Naive B cell (primary cell): ENCODE data around the gene TUBB6. TPM values are rescaled to one million over a fixed set of nuclear protein-coding genes. Genes with fewer than 3 reads are reported as not detected.

Experiments
- ATAC-seq, 2 donors: fragments of 150-1000 bp; cut with Tn5 transposase; 2 replicates each; pipeline ENCODE4 v1.10.0; 2021; ENCODE audit warnings: low read depth in 2 of 2, mild to moderate bottlenecking in 2 of 2, moderate library complexity in 2 of 2
- DNase-seq: peaks from one replicate; pipeline ENCODE4 v3.0.0; 2022
- H3K27ac Mint-ChIP-seq, 6 donors: one replicate each; pipeline ENCODE4 v1.8.0; 2020 to 2022; ENCODE audit warnings: mild to moderate bottlenecking in 6 of 6, mixed read lengths in 6 of 6, moderate library complexity in 5 of 6, inconsistent platforms in 2 of 6
- H3K27me3 Mint-ChIP-seq, 3 donors: one replicate each; pipeline ENCODE4 v1.8.0; 2021 to 2022; ENCODE audit warnings: mixed read lengths in 3 of 3, mild to moderate bottlenecking in 1 of 3
- H3K36me3 Mint-ChIP-seq, 2 donors: one replicate each; pipeline ENCODE4 v1.8.0; 2020 to 2022; ENCODE audit warnings: mixed read lengths in 2 of 2, inconsistent platforms in 1 of 2, mild to moderate bottlenecking in 1 of 2
- H3K4me1 Mint-ChIP-seq, 3 donors: one replicate each; pipeline ENCODE4 v1.8.0; 2020 to 2022; ENCODE audit warnings: mixed read lengths in 3 of 3, inconsistent platforms in 1 of 3, mild to moderate bottlenecking in 1 of 3, moderate library complexity in 1 of 3
- H3K4me3 Mint-ChIP-seq, 8 donors: one replicate each; pipeline ENCODE4 v1.8.0; 2020 to 2022; ENCODE audit warnings: mild to moderate bottlenecking in 8 of 8, mixed read lengths in 8 of 8, moderate library complexity in 8 of 8, inconsistent platforms in 2 of 8
- H3K9me3 Mint-ChIP-seq, 7 donors: one replicate each; pipeline ENCODE4 v1.8.0; 2020 to 2022; ENCODE audit warnings: mixed read lengths in 7 of 7, mild to moderate bottlenecking in 5 of 7, inconsistent platforms in 2 of 7, moderate library complexity in 1 of 7
- polyA plus RNA-seq, 6 donors: library from polyadenylated mRNA; unstranded; fragments of 300-500 nt; fragmentation: Illumina TruSeq; gene quantifications; one replicate each; pipeline ENCODE4 v1.2.3, GENCODE V29; 2021; ENCODE audit warnings: low read depth in 6 of 6

The TUBB6 gene
- polyA plus RNA-seq, 6 donors from 2014 or later: 28.3 to 56.7 (median 43.6) TPM

GRCh38 chr18:12342661-12343060 lies 34.6 kb downstream of the TUBB6 start:
- no peak overlapping the region for H3K4me3 Mint-ChIP-seq
- peak overlapping the region in 2 of 6 donors; percentile 9 to 64 for H3K27ac Mint-ChIP-seq
- H3K36me3 Mint-ChIP-seq: peaks cover 26 to 35% of the 10 kb centered on the region in 2 donors
- DNase-seq: no peak
- H3K4me1 Mint-ChIP-seq: peaks cover 0 to 3% (median 0%) of the 10 kb centered on the region in 3 donors
- no peaks in the 10 kb centered on the region for H3K9me3 Mint-ChIP-seq
- H3K27me3 Mint-ChIP-seq: no peaks in the 10 kb centered on the region
- ATAC-seq: no peak

DNA sequence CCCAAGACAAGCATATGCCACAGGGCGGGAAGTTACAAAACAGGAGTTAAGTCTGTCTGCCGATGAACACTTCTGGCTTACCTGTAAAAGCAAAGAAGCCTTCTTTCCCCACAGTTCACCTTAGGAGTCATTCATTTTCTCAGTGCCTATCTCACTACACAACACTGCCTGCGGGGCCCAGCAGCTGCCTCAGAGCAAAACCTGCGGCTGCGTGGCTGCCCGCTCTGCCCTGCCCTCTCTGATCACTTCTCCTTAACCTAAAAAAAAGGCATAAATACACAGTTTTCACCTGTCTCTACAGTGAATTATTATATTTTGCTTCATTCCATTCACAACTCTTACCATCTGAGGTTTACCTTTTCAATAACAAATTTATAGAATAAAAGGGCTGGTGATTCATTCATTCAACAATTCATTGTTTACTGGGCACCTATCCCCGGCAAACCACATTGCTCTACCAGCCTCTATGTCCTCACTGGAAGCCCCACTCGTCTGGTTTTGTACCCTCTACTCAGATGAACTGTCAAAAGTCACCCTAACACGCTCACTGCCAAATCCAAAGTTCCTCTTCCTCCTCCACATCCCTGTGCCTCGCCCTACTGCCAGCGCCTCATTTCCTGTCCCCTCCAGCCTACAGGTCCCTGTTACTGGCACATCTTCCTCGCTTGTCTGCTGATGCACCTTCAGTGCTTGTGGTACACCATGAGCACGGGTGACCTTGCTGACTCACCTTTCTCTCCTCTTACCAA lies 37.6 kb downstream of the TUBB6 start:
- ATAC-seq: no peak
- peak overlapping the region in 2 of 6 donors; percentile 60 to 90 for H3K27ac Mint-ChIP-seq
- peak overlapping the region in 1 of 8 donors; percentile 65 for H3K4me3 Mint-ChIP-seq
- H3K4me1 Mint-ChIP-seq: peaks cover 0 to 3% (median 0%) of the 10 kb centered on the region in 3 donors
- no peaks in the 10 kb centered on the region for H3K27me3 Mint-ChIP-seq
- DNase-seq: no peak
- no peaks in the 10 kb centered on the region for H3K9me3 Mint-ChIP-seq
- peaks cover 33 to 43% of the 10 kb centered on the region in 2 donors for H3K36me3 Mint-ChIP-seq

DNA sequence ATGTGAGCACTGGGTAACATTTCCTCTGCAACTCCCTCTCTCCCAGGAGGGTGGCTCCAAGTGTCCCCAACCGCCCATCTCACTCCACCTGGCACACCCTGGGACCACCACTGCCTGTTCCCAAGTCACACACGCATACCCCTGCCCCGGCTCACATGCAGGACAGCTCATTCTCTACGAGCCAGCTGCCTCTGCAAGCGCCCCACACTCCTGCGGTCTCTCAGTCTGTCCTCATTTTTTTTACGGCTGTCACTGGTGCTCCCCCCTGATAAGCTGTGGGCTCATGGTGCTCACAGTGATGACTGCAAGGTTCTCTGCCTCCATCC lies 38.2 kb downstream of the TUBB6 start:
- Mint-ChIP-seq H3K4me3 (peak overlapping the region in 1 of 8 donors; percentile 65), H3K9me3 (no peaks in the 10 kb centered on the region), H3K4me1 (peaks cover 0 to 3% (median 0%) of the 10 kb centered on the region in 3 donors), H3K36me3 (peaks cover 35 to 43% of the 10 kb centered on the region in 2 donors), H3K27ac (peak overlapping the region in 1 of 6 donors; percentile 90), H3K27me3 (no peaks in the 10 kb centered on the region)
- ATAC-seq (no peak), DNase-seq (no peak)

GRCh38 chr18:12347895-12348294 lies 39.9 kb downstream of the TUBB6 start:
- peak overlapping the region in 3 of 6 donors; percentile 49 to 56 (median 52) for H3K27ac Mint-ChIP-seq
- H3K36me3 Mint-ChIP-seq: peaks cover 26 to 36% of the 10 kb centered on the region in 2 donors
- no peak overlapping the region for H3K4me3 Mint-ChIP-seq
- H3K9me3 Mint-ChIP-seq: no peaks in the 10 kb centered on the region
- ATAC-seq (no peak), DNase-seq (no peak)
- no peaks in the 10 kb centered on the region for H3K27me3 Mint-ChIP-seq
- H3K4me1 Mint-ChIP-seq: peaks cover 0 to 3% (median under 1%) of the 10 kb centered on the region in 3 donors

DNA sequence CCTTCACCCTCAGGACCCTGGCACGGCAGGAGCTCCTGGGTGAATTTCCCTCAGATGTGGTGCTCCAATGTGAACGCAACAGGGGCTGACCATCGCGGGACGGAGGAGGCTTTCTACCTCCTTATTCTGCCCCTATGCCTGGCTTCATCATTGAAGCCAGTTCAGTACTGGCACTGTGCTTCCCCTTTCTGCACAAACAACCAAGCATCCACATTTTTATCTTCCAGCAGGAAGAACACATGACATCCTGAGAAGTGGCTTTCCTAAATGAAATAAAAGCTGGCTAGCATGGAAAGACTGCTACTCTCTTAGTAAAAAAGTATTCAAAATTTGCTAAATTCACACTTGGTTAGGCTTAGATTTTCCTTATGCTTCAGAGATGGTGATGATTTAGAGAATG lies 44.1 kb downstream of the TUBB6 start:
- H3K4me3 Mint-ChIP-seq: no peak overlapping the region
- DNase-seq: no peak
- peaks cover 24 to 39% of the 10 kb centered on the region in 2 donors for H3K36me3 Mint-ChIP-seq
- ATAC-seq: no peak
- no peaks in the 10 kb centered on the region for H3K9me3 Mint-ChIP-seq
- H3K27ac Mint-ChIP-seq: peak overlapping the region in 1 of 6 donors; percentile 59
- H3K27me3 Mint-ChIP-seq: no peaks in the 10 kb centered on the region
- H3K4me1 Mint-ChIP-seq: peaks cover 0 to 9% (median 2%) of the 10 kb centered on the region in 3 donors

DNA sequence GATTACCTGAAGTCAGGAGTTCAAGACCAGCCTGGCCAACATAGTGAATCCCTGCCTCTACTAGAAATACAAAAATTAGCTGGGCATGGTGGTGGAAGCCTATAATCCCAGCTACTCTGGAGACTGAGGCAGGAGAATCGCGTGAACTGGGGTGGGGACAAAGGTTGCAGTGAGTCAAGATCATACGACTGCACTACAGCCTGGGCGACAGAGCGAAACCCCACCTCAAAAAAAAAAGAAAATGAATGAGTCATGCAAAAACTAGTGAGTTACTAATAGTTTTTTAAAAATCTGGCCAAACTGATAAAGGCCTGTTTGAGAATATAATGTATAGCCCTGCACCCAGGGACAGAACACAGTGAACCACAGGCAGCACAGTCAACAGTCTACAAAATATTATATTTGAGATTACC lies 51.5 kb downstream of the TUBB6 start:
- no peak for ATAC-seq
- Mint-ChIP-seq H3K27me3 (no peaks in the 10 kb centered on the region), H3K4me3 (no peak overlapping the region), H3K36me3 (peaks cover 31 to 33% of the 10 kb centered on the region in 2 donors), H3K9me3 (no peaks in the 10 kb centered on the region), H3K27ac (peak overlapping the region in 1 of 6 donors; percentile 11), H3K4me1 (peaks cover 0 to 3% (median 0%) of the 10 kb centered on the region in 3 donors)
- no peak for DNase-seq

- Mint-ChIP-seq H3K27me3 (no peaks in the 10 kb centered on the region), H3K4me1 (peaks cover 0 to under 1% (median 0%) of the 10 kb centered on the region in 3 donors), H3K9me3 (no peaks in the 10 kb centered on the region), H3K4me3 (no peak overlapping the region), H3K36me3 (peaks cover 21 to 28% of the 10 kb centered on the region in 2 donors), H3K27ac (no peak overlapping the region)
- no peak for ATAC-seq
- DNase-seq: no peak
These were observed 53.8 kb downstream of the TUBB6 start for GRCh38 chr18:12361770-12362378.

DNA sequence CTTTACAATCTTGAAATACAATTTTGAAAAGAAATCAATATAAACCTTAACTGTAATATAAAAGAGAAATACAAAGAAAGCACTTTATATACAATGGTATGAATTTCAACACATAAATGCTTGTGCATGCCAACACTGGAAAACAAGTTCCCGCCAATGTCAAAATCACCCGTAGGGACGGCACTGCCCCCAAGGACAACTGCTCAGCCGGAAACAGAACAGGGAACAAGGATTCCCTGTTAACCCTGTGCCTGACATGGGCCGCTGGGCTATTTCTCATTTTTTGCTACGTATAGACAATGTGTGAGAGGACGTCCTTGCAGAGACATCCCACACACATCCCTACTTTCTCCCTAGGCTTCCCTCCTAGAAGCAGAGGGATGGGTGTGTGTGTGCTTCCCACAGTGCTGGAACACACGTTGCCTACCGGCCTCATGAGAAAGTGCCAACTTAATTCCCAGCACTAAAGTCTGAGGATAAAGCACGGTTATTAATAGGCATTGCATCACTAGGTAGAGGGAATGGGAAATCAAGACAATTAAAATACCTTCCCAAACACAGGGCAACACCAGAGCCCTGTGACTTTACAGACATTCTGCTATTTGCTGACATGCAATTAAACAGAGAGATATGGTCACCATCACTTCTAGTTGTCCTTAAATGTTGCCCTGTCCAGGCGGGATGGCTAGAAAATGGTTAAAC lies 54.6 kb downstream of the TUBB6 start:
- DNase-seq (no peak), ATAC-seq (no peak)
- peaks cover 0 to 5% (median 2%) of the 10 kb centered on the region in 3 donors for H3K4me1 Mint-ChIP-seq
- no peaks in the 10 kb centered on the region for H3K9me3 Mint-ChIP-seq
- H3K4me3 Mint-ChIP-seq: no peak overlapping the region
- peaks cover 21 to 32% of the 10 kb centered on the region in 2 donors for H3K36me3 Mint-ChIP-seq
- H3K27ac Mint-ChIP-seq: no peak overlapping the region
- no peaks in the 10 kb centered on the region for H3K27me3 Mint-ChIP-seq

GRCh38 chr18:12366379-12366778 lies 58.3 kb downstream of the TUBB6 start:
- Mint-ChIP-seq H3K4me3 (no peak overlapping the region), H3K27me3 (no peaks in the 10 kb centered on the region), H3K27ac (no peak overlapping the region), H3K36me3 (peaks cover 9 to 24% of the 10 kb centered on the region in 2 donors), H3K9me3 (no peaks in the 10 kb centered on the region), H3K4me1 (peaks cover 3 to 5% (median 5%) of the 10 kb centered on the region in 3 donors)
- DNase-seq: no peak
- no peak for ATAC-seq

DNA sequence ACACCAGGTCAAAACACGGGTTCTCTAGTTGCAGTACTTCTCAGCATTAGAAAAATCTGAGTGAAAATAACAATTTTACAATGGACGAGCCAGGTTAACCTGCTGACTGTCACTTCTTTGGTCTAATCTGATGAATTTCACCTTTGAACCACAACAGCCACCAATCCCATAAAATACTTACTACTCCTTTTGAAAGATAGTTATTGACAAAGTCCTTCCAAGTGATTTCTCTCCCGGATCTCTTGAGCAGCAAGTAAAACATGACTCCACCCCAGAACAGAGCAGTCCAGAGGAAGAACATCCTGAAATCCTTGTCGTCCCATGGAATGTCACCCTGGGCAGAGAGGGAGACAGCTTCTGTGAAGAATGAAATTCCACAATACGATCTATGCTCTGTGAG lies 58.7 kb downstream of the TUBB6 start:
- ATAC-seq (no peak), DNase-seq (no peak)
- no peak overlapping the region for H3K4me3 Mint-ChIP-seq
- no peaks in the 10 kb centered on the region for H3K9me3 Mint-ChIP-seq
- H3K36me3 Mint-ChIP-seq: peaks cover 9 to 22% of the 10 kb centered on the region in 2 donors
- H3K27me3 Mint-ChIP-seq: no peaks in the 10 kb centered on the region
- peak overlapping the region in 2 of 6 donors; percentile 3 to 41 for H3K27ac Mint-ChIP-seq
- H3K4me1 Mint-ChIP-seq: peaks cover 5 to 7% (median 5%) of the 10 kb centered on the region in 3 donors

GRCh38 chr18:12369211-12369610 lies 61.2 kb downstream of the TUBB6 start:
- Mint-ChIP-seq H3K27ac (no peak overlapping the region), H3K27me3 (no peaks in the 10 kb centered on the region), H3K4me3 (peak overlapping the region in 2 of 8 donors; percentile 4 to 38), H3K36me3 (peaks cover 1 to 15% of the 10 kb centered on the region in 2 donors), H3K4me1 (peaks cover 18 to 23% (median 22%) of the 10 kb centered on the region in 3 donors), H3K9me3 (no peaks in the 10 kb centered on the region)
- DNase-seq (no peak), ATAC-seq (no peak)

GRCh38 chr18:12371590-12371989 lies 63.5 kb downstream of the TUBB6 start:
- Mint-ChIP-seq H3K36me3 (peaks cover 0 to 14% of the 10 kb centered on the region in 2 donors), H3K27me3 (no peaks in the 10 kb centered on the region), H3K4me1 (peaks cover 33 to 40% (median 36%) of the 10 kb centered on the region in 3 donors), H3K27ac (no peak overlapping the region), H3K4me3 (no peak overlapping the region), H3K9me3 (no peaks in the 10 kb centered on the region)
- no peak for ATAC-seq
- DNase-seq: no peak

GRCh38 chr18:12372406-12372805 lies 64.4 kb downstream of the TUBB6 start:
- DNase-seq (no peak), ATAC-seq (no peak)
- Mint-ChIP-seq H3K36me3 (peaks cover 0 to 8% of the 10 kb centered on the region in 2 donors), H3K27ac (no peak overlapping the region), H3K4me1 (peaks cover 34 to 37% (median 36%) of the 10 kb centered on the region in 3 donors), H3K9me3 (no peaks in the 10 kb centered on the region), H3K4me3 (no peak overlapping the region), H3K27me3 (no peaks in the 10 kb centered on the region)
